ENCODE measurements around the gene SMCO2. TPM values are rescaled to one million over a fixed set of nuclear protein-coding genes. Genes with fewer than 3 reads are reported as not detected.

The SMCO2 gene
- total and polyA plus RNA-seq, 4 donors, result 0.16 to 0.33 (median 0.31) TPM; not detected in 1

DNA sequence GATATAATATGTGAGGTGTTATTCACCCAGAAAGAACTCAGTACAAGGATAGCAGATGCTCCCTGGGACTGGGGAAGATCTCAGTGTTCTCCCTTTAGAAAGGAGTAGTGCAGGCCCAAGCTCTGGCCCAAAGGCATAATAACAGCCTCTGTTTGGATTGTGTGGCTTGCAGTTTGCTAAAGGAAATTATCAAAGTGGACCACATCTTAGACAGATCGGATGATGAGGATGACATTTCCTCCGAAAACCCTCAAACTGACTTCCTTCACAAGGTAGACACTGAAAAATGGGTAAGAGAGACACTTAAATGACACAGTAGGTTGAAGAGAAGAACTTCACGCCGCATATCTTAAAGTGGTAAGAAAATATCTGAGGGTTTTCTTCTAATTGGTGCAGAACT, 26.1 kb downstream of the SMCO2 start:
- TF ChIP-seq, protein P1, sequence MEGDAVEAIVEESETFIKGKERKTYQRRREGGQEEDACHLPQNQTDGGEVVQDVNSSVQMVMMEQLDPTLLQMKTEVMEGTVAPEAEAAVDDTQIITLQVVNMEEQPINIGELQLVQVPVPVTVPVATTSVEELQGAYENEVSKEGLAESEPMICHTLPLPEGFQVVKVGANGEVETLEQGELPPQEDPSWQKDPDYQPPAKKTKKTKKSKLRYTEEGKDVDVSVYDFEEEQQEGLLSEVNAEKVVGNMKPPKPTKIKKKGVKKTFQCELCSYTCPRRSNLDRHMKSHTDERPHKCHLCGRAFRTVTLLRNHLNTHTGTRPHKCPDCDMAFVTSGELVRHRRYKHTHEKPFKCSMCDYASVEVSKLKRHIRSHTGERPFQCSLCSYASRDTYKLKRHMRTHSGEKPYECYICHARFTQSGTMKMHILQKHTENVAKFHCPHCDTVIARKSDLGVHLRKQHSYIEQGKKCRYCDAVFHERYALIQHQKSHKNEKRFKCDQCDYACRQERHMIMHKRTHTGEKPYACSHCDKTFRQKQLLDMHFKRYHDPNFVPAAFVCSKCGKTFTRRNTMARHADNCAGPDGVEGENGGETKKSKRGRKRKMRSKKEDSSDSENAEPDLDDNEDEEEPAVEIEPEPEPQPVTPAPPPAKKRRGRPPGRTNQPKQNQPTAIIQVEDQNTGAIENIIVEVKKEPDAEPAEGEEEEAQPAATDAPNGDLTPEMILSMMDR (IDR thresholded peaks at IDR 0.05; ENCODE audit: control extremely low read depth, extremely low read depth), result no peak
- no peaks in the 10 kb centered on the region for H3K36me3 ChIP-seq (ENCODE audit: control insufficient read depth in 4 of 4, insufficient read depth in 4 of 4, low read length in 4 of 4)
- WGBS, 2 donors, result 34 to 50% methylated on average over 4 of the region's 4 CpGs
- peaks cover 0 to 6% (median 0%) of the 10 kb centered on the region in 5 donors for H3K4me1 ChIP-seq (ENCODE audit: control insufficient read depth in 5 of 5, insufficient read depth in 5 of 5, low read length in 5 of 5)
- DNase-seq (no peak), ATAC-seq (ENCODE audit: insufficient read depth, low FRiP score) (no peak)
- peaks cover 0 to 8% (median 2%) of the 10 kb centered on the region in 4 donors for H3K9me3 ChIP-seq (ENCODE audit: control insufficient read depth in 4 of 4, insufficient read depth in 3 of 4, low read length in 3 of 4)
- no peak overlapping the region for H3K4me3 ChIP-seq
- H3K27me3 ChIP-seq (ENCODE audit: control insufficient read depth in 3 of 3, insufficient read depth in 3 of 3, low read length in 2 of 3), result no peaks in the 10 kb centered on the region
- no peak overlapping the region for H3K9ac ChIP-seq (ENCODE audit: insufficient read depth in 1 of 2, low read length in 2 of 2)
- H3K27ac ChIP-seq (ENCODE audit: low read depth in 1 of 2, low read length in 1 of 2), result no peak overlapping the region

DNA sequence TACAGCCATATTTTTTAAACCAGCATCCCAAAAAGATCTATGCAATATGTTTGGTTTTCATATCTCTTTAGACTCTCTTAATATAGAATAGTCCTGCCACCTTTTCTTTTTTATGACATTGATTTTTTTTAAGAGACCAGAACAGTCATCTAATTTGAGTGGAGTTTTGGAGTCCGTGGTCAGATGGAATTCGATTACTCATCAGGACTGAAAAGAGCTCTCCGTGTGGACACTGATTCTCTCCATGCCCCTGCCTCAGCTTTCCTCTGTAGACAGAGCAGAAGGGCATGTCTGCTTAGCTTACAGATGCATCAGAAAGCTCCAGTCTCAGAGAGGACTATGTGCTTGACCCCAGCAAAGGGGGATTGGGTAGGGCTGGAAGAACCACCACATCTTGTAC, 27.8 kb downstream of the SMCO2 start:
- Histone ChIP-seq H3K4me1 (ENCODE audit: control insufficient read depth in 5 of 5, insufficient read depth in 5 of 5, low read length in 5 of 5) (peaks cover 0 to 6% (median 0%) of the 10 kb centered on the region in 5 donors), H3K9me3 (ENCODE audit: control insufficient read depth in 4 of 4, insufficient read depth in 3 of 4, low read length in 3 of 4) (peaks cover 0 to 14% (median 8%) of the 10 kb centered on the region in 4 donors), H3K27ac (ENCODE audit: low read depth in 1 of 2, low read length in 1 of 2) (no peak overlapping the region), H3K36me3 (ENCODE audit: control insufficient read depth in 4 of 4, insufficient read depth in 4 of 4, low read length in 4 of 4) (no peaks in the 10 kb centered on the region), H3K4me3 (no peak overlapping the region), H3K9ac (ENCODE audit: insufficient read depth in 1 of 2, low read length in 2 of 2) (no peak overlapping the region), H3K27me3 (ENCODE audit: control insufficient read depth in 3 of 3, insufficient read depth in 3 of 3, low read length in 2 of 3) (no peaks in the 10 kb centered on the region)
- 67 to 76% methylated on average over 3 of the region's 3 CpGs for WGBS, 2 donors
- ATAC-seq (ENCODE audit: insufficient read depth, low FRiP score), result no peak
- TF ChIP-seq, protein P1 (IDR thresholded peaks at IDR 0.05; ENCODE audit: control extremely low read depth, extremely low read depth), result no peak
- DNase-seq, result no peak

DNA sequence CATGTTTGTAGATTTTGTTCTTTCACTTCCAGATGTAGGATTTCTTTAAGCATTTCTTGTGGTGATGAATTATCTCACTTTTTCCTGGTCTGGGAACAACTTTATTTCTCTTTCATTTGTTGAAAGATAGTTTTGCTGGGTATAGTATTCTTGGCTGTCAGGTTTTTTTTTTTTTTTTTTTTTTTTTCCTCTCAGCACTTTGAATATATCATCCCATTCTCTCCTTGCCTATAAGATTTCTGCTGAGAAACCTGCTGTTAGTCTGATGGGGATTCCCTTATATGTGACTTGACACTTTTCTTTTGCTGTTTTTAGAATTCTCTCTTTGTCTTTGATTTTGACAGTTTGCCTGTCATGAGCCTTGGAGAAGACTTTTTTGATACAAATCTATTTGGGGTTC, 30.5 kb downstream of the SMCO2 start:
- TF ChIP-seq, protein P1 (IDR thresholded peaks at IDR 0.05; ENCODE audit: control extremely low read depth, extremely low read depth), result no peak
- DNase-seq (no peak), ATAC-seq (ENCODE audit: insufficient read depth, low FRiP score) (no peak)
- Histone ChIP-seq H3K4me1 (ENCODE audit: control insufficient read depth in 5 of 5, insufficient read depth in 5 of 5, low read length in 5 of 5) (peaks cover 0 to 6% (median 0%) of the 10 kb centered on the region in 5 donors), H3K9me3 (ENCODE audit: control insufficient read depth in 4 of 4, insufficient read depth in 3 of 4, low read length in 3 of 4) (peaks cover 0 to 14% (median 8%) of the 10 kb centered on the region in 4 donors), H3K27me3 (ENCODE audit: control insufficient read depth in 3 of 3, insufficient read depth in 3 of 3, low read length in 2 of 3) (no peaks in the 10 kb centered on the region), H3K27ac (ENCODE audit: low read depth in 1 of 2, low read length in 1 of 2) (no peak overlapping the region), H3K36me3 (ENCODE audit: control insufficient read depth in 4 of 4, insufficient read depth in 4 of 4, low read length in 4 of 4) (no peaks in the 10 kb centered on the region), H3K9ac (ENCODE audit: insufficient read depth in 1 of 2, low read length in 2 of 2) (no peak overlapping the region), H3K4me3 (no peak overlapping the region)

DNA sequence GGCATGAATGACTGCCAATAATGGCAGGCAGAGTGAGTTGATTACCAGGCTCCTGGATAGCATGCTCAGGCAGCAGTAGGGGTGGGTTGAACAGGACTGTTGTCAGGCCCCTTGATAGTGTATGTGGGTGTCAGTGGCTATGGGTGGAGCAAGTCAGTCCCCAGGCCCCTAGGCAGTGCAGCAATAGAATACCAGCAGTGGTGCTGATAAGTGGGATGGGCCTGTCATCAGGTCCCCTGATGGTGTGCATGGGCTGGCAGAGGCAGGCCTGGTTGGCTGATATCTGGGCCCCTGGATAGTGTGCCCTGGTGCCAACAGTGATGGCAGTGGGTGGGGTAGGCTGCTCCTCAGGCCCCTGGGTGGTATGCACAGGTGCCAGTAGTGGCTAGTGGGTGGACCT, 32.4 kb downstream of the SMCO2 start:
- DNase-seq (no peak), ATAC-seq (ENCODE audit: insufficient read depth, low FRiP score) (no peak)
- Histone ChIP-seq H3K27ac (ENCODE audit: low read depth in 1 of 2, low read length in 1 of 2) (no peak overlapping the region), H3K36me3 (ENCODE audit: control insufficient read depth in 4 of 4, insufficient read depth in 4 of 4, low read length in 4 of 4) (no peaks in the 10 kb centered on the region), H3K4me3 (no peak overlapping the region), H3K9me3 (ENCODE audit: control insufficient read depth in 4 of 4, insufficient read depth in 3 of 4, low read length in 3 of 4) (peaks cover 0 to 14% (median 8%) of the 10 kb centered on the region in 4 donors), H3K9ac (ENCODE audit: insufficient read depth in 1 of 2, low read length in 2 of 2) (no peak overlapping the region), H3K27me3 (ENCODE audit: control insufficient read depth in 3 of 3, insufficient read depth in 3 of 3, low read length in 2 of 3) (no peaks in the 10 kb centered on the region), H3K4me1 (ENCODE audit: control insufficient read depth in 5 of 5, insufficient read depth in 5 of 5, low read length in 5 of 5) (peaks cover 0 to 4% (median 0%) of the 10 kb centered on the region in 5 donors)
- TF ChIP-seq, protein P1 (IDR thresholded peaks at IDR 0.05; ENCODE audit: control extremely low read depth, extremely low read depth), result no peak

All from lung (tissue), 12 donors.